ENCODE results near the gene ABCB8. TPM values are rescaled to one million over a fixed set of nuclear protein-coding genes. Genes with fewer than 3 reads are reported as not detected.

Gene ABCB8
- total and polyA plus RNA-seq, 2 of the 8 experiments (the other 6 are each of a cell fraction or from before 2014, with no cell fraction given): 17.7 to 27.0 TPM

- Histone ChIP-seq H3K56ac (replicated peaks; ENCODE audit: insufficient read length, low read depth, low read length) (no peak overlapping the region), H3K79me2 (ENCODE audit: control insufficient read depth in 1 of 2, insufficient read depth in 2 of 2, low read length in 2 of 2) (peaks cover 0 to 8% of the 10 kb centered on the region in 2 experiments; a peak in 1 of 4 replicates), H2AK5ac (ENCODE audit: low read depth, low read length) (no peak overlapping the region), H3K36me3 (ENCODE audit: control insufficient read depth in 2 of 4, insufficient read depth in 4 of 4, low read length in 3 of 4) (peaks cover 13 to 56% (median 34%) of the 10 kb centered on the region in 4 experiments), H3K9ac (replicated peaks in 1 of 4; ENCODE audit: extremely low read depth in 1 of 4, low read depth in 3 of 4, low read length in 3 of 4) (no peak overlapping the region), H3K79me1 (ENCODE audit: low read depth, low read length) (peaks cover 3% of the 10 kb centered on the region; the same call in 1 of the 2 replicates), H3K27ac (ENCODE audit: low read depth, low read length) (no peak overlapping the region), H2BK120ac (replicated peaks; ENCODE audit: low read depth, low read length) (no peak overlapping the region), H2BK15ac (ENCODE audit: low read length) (no peak overlapping the region), H3K9me3 (ENCODE audit: insufficient read depth in 2 of 2, low read depth in 1 of 2, low read length in 1 of 2) (no peaks in the 10 kb centered on the region), H3K4ac (replicated peaks; ENCODE audit: insufficient read length, low read depth, low read length) (no peak overlapping the region), H2AFZ (ENCODE audit: low read length) (no peak overlapping the region), H3K4me1 (replicated peaks in 1 of 4; ENCODE audit: control insufficient read depth in 3 of 4, insufficient read depth in 4 of 4, low read length in 3 of 4) (peaks cover 3 to 16% (median 14%) of the 10 kb centered on the region in 4 experiments), H3K27me3 (replicated peaks in 1 of 4; ENCODE audit: control insufficient read depth in 3 of 4, extremely low read depth in 1 of 4, insufficient read depth in 3 of 4, low read length in 3 of 4) (no peaks in the 10 kb centered on the region), H3K4me3 (ENCODE audit: extremely low read depth in 1 of 4, insufficient read depth in 2 of 4, low read depth in 3 of 4, low read length in 4 of 4) (no peak overlapping the region), H3K14ac (ENCODE audit: insufficient read length) (no peak overlapping the region), H2BK20ac (ENCODE audit: low read length) (no peak overlapping the region), H3K4me2 (ENCODE audit: insufficient read depth in 1 of 2, low read depth in 2 of 2, low read length in 2 of 2) (no peak overlapping the region), H3K23ac (ENCODE audit: insufficient read length) (no peak overlapping the region), H2BK12ac (ENCODE audit: low read depth, low read length) (no peak overlapping the region), H4K8ac (ENCODE audit: extremely low read depth, insufficient read depth, low read length) (no peak overlapping the region), H3K18ac (ENCODE audit: extremely low read depth, low read length) (no peak overlapping the region), H4K20me1 (replicated peaks in 1 of 2; ENCODE audit: control insufficient read depth in 1 of 2, insufficient read depth in 2 of 2, low read length in 2 of 2) (peaks cover 5 to 11% of the 10 kb centered on the region in 2 experiments), H4K5ac (ENCODE audit: insufficient read length, low read depth, low read length) (no peak overlapping the region), H3K23me2 (ENCODE audit: low read depth, low read length) (peaks cover 11% of the 10 kb centered on the region; the same call in 1 of the 2 replicates), H4K91ac (replicated peaks; ENCODE audit: insufficient read length, low read length) (no peak overlapping the region), H2BK5ac (ENCODE audit: low read depth, low read length) (no peak overlapping the region)
- 86% methylated on average over 21 of the region's 39 CpGs; no CpG with 5 or more reads in 1 of the 2 experiments for WGBS, 2 experiments (ENCODE audit: extremely low coverage in 1 of 2, insufficient coverage in 1 of 2, insufficient read length in 1 of 2, insufficient replicate concordance in 2 of 2, low coverage in 1 of 2, low lambda C conversion rate in 2 of 2, missing lambda C conversion rate in 1 of 2)
- CTCF ChIA-PET (ENCODE audit: partially characterized antibody): interaction anchor here (0.5 to 9.0 kb wide), 13 partner anchors 10 to 708 kb away, joined by 3 to 81 read pairs (median 3); partner anchors contain the start of gene CHPF2
- DNase-seq (ENCODE audit: low read depth in 1 of 2, low spot score in 2 of 2) (no peak), FAIRE-seq (no peak)
- POLR2A ChIA-PET (ENCODE audit: partially characterized antibody): interaction anchor here (0.6 to 7.9 kb wide), 4 partner anchors 11 to 375 kb away, joined by 3 to 77 read pairs (median 4); partner anchors contain the start of genes FASTK and TMUB1
- TF ChIP-seq SRF (IDR thresholded peaks at IDR 0.05; ENCODE audit: low read depth, low read length) (no peak), EGR1 (IDR thresholded peaks at IDR 0.05; ENCODE audit: borderline replicate concordance, low read depth, low read length) (no peak), RFX5 (IDR thresholded peaks at IDR 0.05; ENCODE audit: borderline replicate concordance, low read depth, low read length) (no peak), JUN (IDR thresholded peaks at IDR 0.05; ENCODE audit: low read depth, low read length) (no peak), PHF8 (conservative IDR thresholded peaks at IDR 0.05; ENCODE audit: low read depth, low read length) (no peak), ZNF274 (IDR thresholded peaks at IDR 0.05; ENCODE audit: borderline replicate concordance, extremely low read depth, low read length) (no peak), SP4 (IDR thresholded peaks at IDR 0.05; ENCODE audit: low read length) (no peak), SIN3A (conservative IDR thresholded peaks at IDR 0.05 in 1 of 2, IDR thresholded peaks at IDR 0.05 in 1 of 2; ENCODE audit: low read depth in 1 of 2, low read length in 2 of 2) (no peak), RBBP5 (IDR thresholded peaks at IDR 0.05; ENCODE audit: borderline replicate concordance, low read depth, low read length) (no peak), POLR2A (IDR thresholded peaks at IDR 0.05; ENCODE audit: control extremely low read depth in 1 of 2, low read depth in 2 of 2, low read length in 2 of 2) (no peak)
- TF ChIP-seq, protein P1, sequence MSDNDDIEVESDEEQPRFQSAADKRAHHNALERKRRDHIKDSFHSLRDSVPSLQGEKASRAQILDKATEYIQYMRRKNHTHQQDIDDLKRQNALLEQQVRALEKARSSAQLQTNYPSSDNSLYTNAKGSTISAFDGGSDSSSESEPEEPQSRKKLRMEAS (IDR thresholded peaks at IDR 0.05): no peak
- TF ChIP-seq, protein P2, sequence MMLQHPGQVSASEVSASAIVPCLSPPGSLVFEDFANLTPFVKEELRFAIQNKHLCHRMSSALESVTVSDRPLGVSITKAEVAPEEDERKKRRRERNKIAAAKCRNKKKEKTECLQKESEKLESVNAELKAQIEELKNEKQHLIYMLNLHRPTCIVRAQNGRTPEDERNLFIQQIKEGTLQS (IDR thresholded peaks at IDR 0.05; ENCODE audit: insufficient read depth, low read depth, low read length): no peak
Observed at GRCh38 chr7:151066273-151066974, 38.2 kb downstream of the ABCB8 start.
